Loucy (cell line): ENCODE measurements around the gene LTBP1.
A peak's percentile ranks its signal among the peaks of the same experiment; 100 is the strongest.

Experiments used
- H2AFZ ChIP-seq: fragments of 200-600 bp; sonication (generic); 2 replicates; pipeline ENCODE4 v1.6.0; 2016; ENCODE audit warnings: antibody characterized with exemption, mild to moderate bottlenecking, low read length, moderate library complexity
- H3F3A ChIP-seq: fragments of 200-600 bp; 2 replicates; pipeline ENCODE4 v1.6.0; 2016; ENCODE audit warnings: antibody characterized with exemption, low read depth, mild to moderate bottlenecking
- H3K27me3 ChIP-seq: fragments of 200-600 bp; sonication (generic); 2 replicates; pipeline ENCODE4 v1.6.1; 2014; ENCODE audit warnings: low read length, mild to moderate bottlenecking; ENCODE audit not compliant: insufficient read depth, poor library complexity, severe bottlenecking
- H3K36me3 ChIP-seq: fragments of 200-600 bp; sonication (generic); 2 replicates; pipeline ENCODE4 v1.6.1; 2016; ENCODE audit warnings: low read length; ENCODE audit not compliant: insufficient read depth
- H3K4me1 ChIP-seq: fragments of 200-600 bp; sonication (generic); 2 replicates; pipeline ENCODE4 v1.5.1; 2014; ENCODE audit warnings: low read length, mild to moderate bottlenecking; ENCODE audit not compliant: insufficient read depth, poor library complexity, severe bottlenecking
- H3K4me2 ChIP-seq: fragments of 200-600 bp; sonication (generic); 2 replicates; pipeline ENCODE4 v1.6.0; 2014; ENCODE audit warnings: antibody characterized with exemption, low read length, low read depth, mild to moderate bottlenecking; ENCODE audit not compliant: poor library complexity, severe bottlenecking
- H3K4me3 ChIP-seq: fragments of 200-600 bp; sonication (generic); 2 replicates; pipeline ENCODE4 v1.5.1; 2014; ENCODE audit warnings: low read length, mild to moderate bottlenecking, mixed read lengths; ENCODE audit not compliant: poor library complexity, severe bottlenecking
- H3K79me2 ChIP-seq: fragments of 200-600 bp; sonication (generic); 2 replicates; pipeline ENCODE4 v1.6.1; 2014; ENCODE audit warnings: low read length; ENCODE audit not compliant: insufficient read depth
- H3K9ac ChIP-seq: fragments of 200-600 bp; sonication (generic); 2 replicates; pipeline ENCODE4 v1.6.0; 2014; ENCODE audit warnings: mild to moderate bottlenecking, low read depth, low read length, moderate library complexity; ENCODE audit not compliant: poor library complexity, severe bottlenecking
- H3K9me2 ChIP-seq: fragments of 200-600 bp; sonication (generic); replicated peaks from 2 replicates; pipeline ENCODE4 v1.6.1; 2016; ENCODE audit warnings: low read depth, low read length, mixed read lengths
- H3K9me3 ChIP-seq: fragments of 200-600 bp; sonication (generic); 2 replicates; pipeline ENCODE4 v1.6.1; 2014; ENCODE audit warnings: mild to moderate bottlenecking, antibody characterized with exemption, low read length, low read depth; ENCODE audit not compliant: insufficient read depth
- H4K20me1 ChIP-seq: fragments of 200-600 bp; sonication (generic); 2 replicates; pipeline ENCODE4 v1.6.0; 2014; ENCODE audit warnings: antibody characterized with exemption, low read length, mild to moderate bottlenecking; ENCODE audit not compliant: insufficient read depth, poor library complexity, severe bottlenecking
- EZH2phosphoT487 ChIP-seq: fragments of 200-600 bp; IDR thresholded peaks from 2 replicates; pipeline ENCODE4 v1.6.1; 2018; ENCODE audit warnings: antibody characterized with exemption, mild to moderate bottlenecking, moderate library complexity, borderline replicate concordance
- TF ChIP-seq, protein P1 (sequence below): fragments of 200-600 bp; sonication (generic); conservative IDR thresholded peaks from 2 replicates; pipeline ENCODE4 v1.5.1; 2014; ENCODE audit warnings: mild to moderate bottlenecking, antibody characterized with exemption, low read length

Gene LTBP1

DNA sequence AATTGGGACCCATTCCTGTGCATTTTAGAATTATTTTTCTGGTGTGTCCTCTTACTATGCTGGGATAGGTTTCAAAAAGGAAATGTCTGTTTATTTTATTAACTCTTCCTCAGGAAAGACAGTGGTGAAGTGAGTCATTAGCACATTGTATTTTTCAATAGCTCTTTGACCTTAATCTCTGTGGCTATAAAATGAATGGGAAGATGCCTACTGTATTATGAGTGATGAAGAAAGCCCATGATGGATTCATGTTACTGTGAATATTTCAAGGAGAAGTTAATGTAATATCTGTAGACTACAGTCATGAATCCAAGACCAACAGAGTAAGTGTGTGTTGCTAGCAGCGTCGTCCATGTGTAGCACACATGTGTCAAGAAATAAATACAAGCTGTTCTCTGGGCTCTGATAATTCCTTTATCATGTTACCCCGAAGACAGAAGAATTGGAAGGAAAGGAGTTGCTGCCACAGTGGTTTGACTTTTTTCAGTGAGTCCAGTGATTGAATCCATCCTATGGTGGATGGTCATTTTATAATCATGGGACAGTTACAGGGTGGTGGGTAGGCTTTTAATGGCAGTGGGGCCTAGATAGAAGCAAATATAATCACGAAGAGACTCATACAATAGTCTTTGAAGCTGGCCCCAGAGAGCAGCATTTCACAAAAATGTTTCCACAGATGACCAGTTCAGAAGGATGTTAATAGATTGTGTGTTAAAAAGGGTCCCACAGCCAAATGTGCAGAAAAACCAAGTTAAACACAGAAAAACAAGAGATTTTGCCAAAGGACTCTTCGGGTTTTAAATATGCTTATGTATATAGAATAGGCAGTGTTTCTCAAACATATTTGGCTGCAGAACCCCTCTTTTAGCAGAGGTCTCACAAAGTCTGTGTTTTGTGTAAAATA is 290.0 kb downstream of the LTBP1 start:
- Histone ChIP-seq H3K4me3 (peak overlapping the region; percentile 27), H3F3A (peaks cover 4% of the 10 kb centered on the region; the same call in 1 of the 2 replicates), H3K9me2 (no peaks in the 10 kb centered on the region), H2AFZ (no peak overlapping the region), H3K27me3 (no peaks in the 10 kb centered on the region), H3K9me3 (peaks cover 6% of the 10 kb centered on the region; the same call in 1 of the 2 replicates), H3K9ac (peak overlapping the region; percentile 48), H3K4me1 (peaks cover 62% of the 10 kb centered on the region), H4K20me1 (no peaks in the 10 kb centered on the region), H3K36me3 (no peaks in the 10 kb centered on the region), H3K79me2 (no peaks in the 10 kb centered on the region), H3K4me2 (peak overlapping the region; percentile 56)
- no peak for TF ChIP-seq EZH2phosphoT487
- TF ChIP-seq, protein P1, sequence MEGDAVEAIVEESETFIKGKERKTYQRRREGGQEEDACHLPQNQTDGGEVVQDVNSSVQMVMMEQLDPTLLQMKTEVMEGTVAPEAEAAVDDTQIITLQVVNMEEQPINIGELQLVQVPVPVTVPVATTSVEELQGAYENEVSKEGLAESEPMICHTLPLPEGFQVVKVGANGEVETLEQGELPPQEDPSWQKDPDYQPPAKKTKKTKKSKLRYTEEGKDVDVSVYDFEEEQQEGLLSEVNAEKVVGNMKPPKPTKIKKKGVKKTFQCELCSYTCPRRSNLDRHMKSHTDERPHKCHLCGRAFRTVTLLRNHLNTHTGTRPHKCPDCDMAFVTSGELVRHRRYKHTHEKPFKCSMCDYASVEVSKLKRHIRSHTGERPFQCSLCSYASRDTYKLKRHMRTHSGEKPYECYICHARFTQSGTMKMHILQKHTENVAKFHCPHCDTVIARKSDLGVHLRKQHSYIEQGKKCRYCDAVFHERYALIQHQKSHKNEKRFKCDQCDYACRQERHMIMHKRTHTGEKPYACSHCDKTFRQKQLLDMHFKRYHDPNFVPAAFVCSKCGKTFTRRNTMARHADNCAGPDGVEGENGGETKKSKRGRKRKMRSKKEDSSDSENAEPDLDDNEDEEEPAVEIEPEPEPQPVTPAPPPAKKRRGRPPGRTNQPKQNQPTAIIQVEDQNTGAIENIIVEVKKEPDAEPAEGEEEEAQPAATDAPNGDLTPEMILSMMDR: no peak

DNA sequence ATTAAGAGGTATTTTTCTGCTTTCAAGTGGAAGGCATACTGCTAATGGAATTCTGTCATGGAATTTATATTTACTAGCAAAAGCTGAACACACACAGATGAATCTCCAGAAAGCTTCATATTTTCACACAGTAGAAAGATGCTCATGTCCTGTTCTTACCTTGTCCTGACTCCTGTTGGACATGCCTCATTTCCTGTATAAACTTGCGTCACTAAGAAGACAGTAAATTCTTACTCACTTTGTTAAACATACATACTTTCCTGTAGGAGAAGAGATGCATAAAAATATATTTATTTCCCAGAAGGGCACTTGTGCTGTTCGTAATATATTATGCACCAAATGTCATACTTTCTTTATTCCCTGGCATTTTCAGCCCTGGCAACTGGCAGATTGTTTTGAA is 291.4 kb downstream of the LTBP1 start:
- TF ChIP-seq, protein P1: no peak
- no peak for TF ChIP-seq EZH2phosphoT487
- no peak overlapping the region for H3K9ac ChIP-seq
- H3K9me2 ChIP-seq: no peaks in the 10 kb centered on the region

DNA sequence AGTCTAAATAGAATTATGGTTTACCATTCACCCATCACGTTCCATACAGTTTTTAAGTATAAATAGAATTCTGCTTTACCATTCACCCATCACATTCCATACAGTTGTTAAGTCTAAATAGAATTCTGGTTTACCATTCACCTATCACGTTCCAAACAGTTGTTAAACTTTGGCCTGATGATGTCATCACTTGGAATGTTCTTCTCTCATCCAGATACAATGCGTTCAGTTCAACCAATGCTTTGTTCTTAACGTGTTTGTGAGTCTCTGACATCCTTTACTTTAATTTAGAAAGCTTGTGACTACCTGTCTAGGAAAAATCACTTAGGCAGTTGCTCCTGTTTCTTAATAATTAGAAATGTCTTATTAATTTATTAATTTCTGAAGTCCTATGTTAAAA is 293.4 kb downstream of the LTBP1 start:
- H3K4me1 ChIP-seq: peaks cover 79% of the 10 kb centered on the region
- TF ChIP-seq, protein P1: no peak
- TF ChIP-seq EZH2phosphoT487: no peak
- H3K4me2 ChIP-seq: no peak overlapping the region

More for the DNA sequence above, 291.4 kb downstream of the LTBP1 start:
- Histone ChIP-seq H3K4me3 (no peak overlapping the region), H3F3A (peaks cover 4% of the 10 kb centered on the region; the same call in 1 of the 2 replicates), H3K4me2 (no peak overlapping the region), H2AFZ (no peak overlapping the region), H3K9me3 (peaks cover 4% of the 10 kb centered on the region; the same call in 1 of the 2 replicates), H3K27me3 (no peaks in the 10 kb centered on the region), H4K20me1 (no peaks in the 10 kb centered on the region), H3K4me1 (peaks cover 69% of the 10 kb centered on the region), H3K36me3 (no peaks in the 10 kb centered on the region), H3K79me2 (no peaks in the 10 kb centered on the region)

More for the DNA sequence above, 293.4 kb downstream of the LTBP1 start:
- Histone ChIP-seq H4K20me1 (no peaks in the 10 kb centered on the region), H3K9me3 (no peaks in the 10 kb centered on the region), H2AFZ (no peak overlapping the region), H3K9me2 (no peaks in the 10 kb centered on the region), H3K79me2 (no peaks in the 10 kb centered on the region), H3K9ac (no peak overlapping the region), H3F3A (peaks cover 5% of the 10 kb centered on the region; the same call in 1 of the 2 replicates), H3K27me3 (no peaks in the 10 kb centered on the region), H3K4me3 (no peak overlapping the region), H3K36me3 (no peaks in the 10 kb centered on the region)
